HepG2 (cell line): Measurements from ENCODE around the gene ENO4. TPM values are rescaled to one million over a fixed set of nuclear protein-coding genes. Genes with fewer than 3 reads are reported as not detected.

Source experiments
- AHR ChIP-seq: IDR thresholded peaks from 2 replicates; pipeline ENCODE4 v1.6.1; 2018; ENCODE audit warnings: missing genetic modification reagents, missing compliant biosample characterization
- KLF15 ChIP-seq: sonication (generic); formaldehyde crosslinking; IDR thresholded peaks from 2 replicates; pipeline ENCODE4 v1.8.1; 2023; ENCODE audit warnings: borderline replicate concordance, mild to moderate bottlenecking, inconsistent platforms, missing genetic modification reagents, mixed read lengths
- WIZ ChIP-seq: sonication (generic); formaldehyde crosslinking; IDR thresholded peaks from 2 replicates; pipeline ENCODE4 v1.5.1; 2020; ENCODE audit warnings: mild to moderate bottlenecking, missing genetic modification reagents
- ZNF770 ChIP-seq: sonication (generic); formaldehyde crosslinking; IDR thresholded peaks from 2 replicates; pipeline ENCODE4 v1.5.0; 2020; ENCODE audit warnings: mild to moderate bottlenecking, missing genetic modification reagents
- polyA plus RNA-seq, 8 experiments: library from polyadenylated mRNA; depleted of rRNA in 3 of 8; stranded (reverse) in 7 of 8; unstranded in 1 of 8; fragments of >200 nt; fragmentation: Illumina TruSeq in 4 of 8; extraction: Trizol in 4 of 8; gene quantifications; 2 replicates each; pipeline versions ENCODE4 v1.2.1 to v1.2.3, GENCODE V29; 2011 to 2016; ENCODE audit warnings: low read depth in 4 of 8, missing spikeins in 1 of 8, mixed read lengths in 1 of 8; ENCODE audit not compliant: insufficient read depth in 1 of 8
- total RNA-seq, 5 experiments: library from RNA; depleted of rRNA; stranded (reverse); fragments of >200 nt; fragmentation: Illumina TruSeq; extraction: Trizol; gene quantifications; 2 replicates each; pipeline ENCODE4 v1.2.3, GENCODE V29; 2016; ENCODE audit warnings: low read depth in 1 of 5

Gene ENO4
- total and polyA plus RNA-seq, 2 of the 13 experiments (the other 11 are each of a cell fraction or from before 2014, with no cell fraction given) = not detected

DNA sequence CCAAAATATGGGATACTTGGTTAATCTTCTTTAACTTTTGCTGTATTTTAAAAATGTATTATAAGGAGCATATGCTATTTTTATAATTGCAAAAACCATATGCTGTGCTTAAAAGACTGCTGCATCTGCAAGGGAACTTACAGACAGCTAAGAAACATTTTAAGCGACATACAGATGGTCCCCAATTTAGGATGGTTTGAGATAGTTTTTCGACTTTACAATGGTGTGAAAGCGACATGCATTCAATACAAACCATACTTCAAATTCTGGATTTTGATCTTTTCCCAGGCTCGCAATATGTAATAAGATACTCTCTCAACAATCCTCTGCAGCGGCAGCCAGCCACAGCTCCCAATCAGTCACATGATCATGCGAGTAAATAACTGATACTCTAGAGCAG lies 82.5 kb downstream of the ENO4 start (continued):
- TF ChIP-seq ZNF770 (CRISPR knock-in tag) = no peak
- TF ChIP-seq KLF15 (CRISPR knock-in tag) = no peak
- no peak for TF ChIP-seq WIZ
- TF ChIP-seq AHR (CRISPR knock-in tag) = no peak

Other genes with a start within 250 kb of the ENO4 start
- 0.95 and 0.97 TPM in 2 replicates for gene PNLIPRP2, start 228.5 kb upstream of the ENO4 start, total RNA-seq (2016; rRNA removed; fragmentation: Illumina TruSeq; extraction: Trizol)
- gene PNLIPRP2, start 228.5 kb upstream of the ENO4 start, polyA plus RNA-seq (2011; rRNA removed) = 0.21 and 0.56 TPM in 2 replicates
- 12.9 and 13.6 TPM in 2 replicates for gene HSPA12A, start 106.9 kb upstream of the ENO4 start, total RNA-seq (2016; rRNA removed; fragmentation: Illumina TruSeq; extraction: Trizol)
- 6.2 and 6.4 TPM in 2 replicates for gene HSPA12A, start 106.9 kb upstream of the ENO4 start, polyA plus RNA-seq (2011; rRNA removed)
- 15.6 and 18.5 TPM in 2 replicates for gene SHTN1, start 155.7 kb downstream of the ENO4 start, total RNA-seq (2016; rRNA removed; fragmentation: Illumina TruSeq; extraction: Trizol)
- gene SHTN1, start 155.7 kb downstream of the ENO4 start, polyA plus RNA-seq (2011; rRNA removed) = 8.2 and 11.3 TPM in 2 replicates